Cardiac fibroblast (primary cell): Measurements from ENCODE around the gene TSR3.

ENCODE experiments used
- DNase-seq, 2 donors: peaks; one replicate each; pipeline versions ENCODE4 v3.0.0 to v3.0.0-alpha.2; 2010; ENCODE audit warnings: low read depth in 2 of 2
- H3K4me3 ChIP-seq, 2 donors: replicated peaks in 1 of 2; 1 replicate in 1 of 2; 2 replicates in 1 of 2; pipeline ENCODE4 v1.5.1; 2011; ENCODE audit warnings: low read depth in 2 of 2, low read length in 2 of 2, mild to moderate bottlenecking in 2 of 2, moderate library complexity in 1 of 2
- TF ChIP-seq, protein P1 (sequence below): IDR thresholded peaks from one replicate; pipeline ENCODE4 v1.5.1; 2011; ENCODE audit warnings: low read depth, mild to moderate bottlenecking, low read length, inconsistent platforms

Gene TSR3

GRCh38 chr16:1327619-1327947 lies 24.1 kb downstream of the TSR3 start:
- H3K4me3 ChIP-seq = no peak overlapping the region
- TF ChIP-seq, protein P1, sequence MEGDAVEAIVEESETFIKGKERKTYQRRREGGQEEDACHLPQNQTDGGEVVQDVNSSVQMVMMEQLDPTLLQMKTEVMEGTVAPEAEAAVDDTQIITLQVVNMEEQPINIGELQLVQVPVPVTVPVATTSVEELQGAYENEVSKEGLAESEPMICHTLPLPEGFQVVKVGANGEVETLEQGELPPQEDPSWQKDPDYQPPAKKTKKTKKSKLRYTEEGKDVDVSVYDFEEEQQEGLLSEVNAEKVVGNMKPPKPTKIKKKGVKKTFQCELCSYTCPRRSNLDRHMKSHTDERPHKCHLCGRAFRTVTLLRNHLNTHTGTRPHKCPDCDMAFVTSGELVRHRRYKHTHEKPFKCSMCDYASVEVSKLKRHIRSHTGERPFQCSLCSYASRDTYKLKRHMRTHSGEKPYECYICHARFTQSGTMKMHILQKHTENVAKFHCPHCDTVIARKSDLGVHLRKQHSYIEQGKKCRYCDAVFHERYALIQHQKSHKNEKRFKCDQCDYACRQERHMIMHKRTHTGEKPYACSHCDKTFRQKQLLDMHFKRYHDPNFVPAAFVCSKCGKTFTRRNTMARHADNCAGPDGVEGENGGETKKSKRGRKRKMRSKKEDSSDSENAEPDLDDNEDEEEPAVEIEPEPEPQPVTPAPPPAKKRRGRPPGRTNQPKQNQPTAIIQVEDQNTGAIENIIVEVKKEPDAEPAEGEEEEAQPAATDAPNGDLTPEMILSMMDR = no peak
- no peak for DNase-seq

DNA sequence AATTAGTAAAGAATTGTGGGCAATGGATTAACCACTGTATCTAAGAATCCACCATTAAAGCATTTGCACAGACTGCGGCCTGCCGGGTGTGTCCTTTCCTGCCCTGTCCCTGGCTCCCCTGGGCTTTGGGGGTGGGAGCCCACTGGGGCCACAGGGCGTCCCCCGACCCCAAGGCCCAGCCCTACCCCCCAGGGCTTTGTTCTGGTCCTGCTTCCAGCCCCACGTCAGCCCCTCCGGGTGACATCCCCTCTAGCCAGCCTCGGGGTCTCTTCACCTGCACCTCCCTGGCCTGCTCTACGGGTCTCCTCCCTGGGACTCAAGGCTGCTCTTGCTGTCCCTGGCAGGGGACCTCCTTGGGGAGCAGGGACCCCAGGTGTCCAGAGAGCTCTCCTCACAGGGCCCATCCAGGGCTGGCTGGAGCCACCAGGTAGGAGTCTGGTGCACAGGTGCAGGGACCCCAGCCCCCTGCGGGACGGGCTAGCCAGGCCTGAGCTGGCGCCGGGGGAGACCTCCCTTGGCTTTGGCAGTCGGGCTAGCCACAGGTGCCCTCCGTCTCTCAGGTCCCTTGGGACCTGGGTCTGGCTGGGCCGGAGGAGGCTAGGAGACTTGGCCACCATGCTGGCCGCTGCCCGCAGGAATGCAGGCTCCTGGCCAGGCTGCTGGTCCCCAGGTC lies 24.6 kb downstream of the TSR3 start:
- TF ChIP-seq, protein P1 = no peak
- no peak overlapping the region for H3K4me3 ChIP-seq
- DNase-seq = no peak

DNA sequence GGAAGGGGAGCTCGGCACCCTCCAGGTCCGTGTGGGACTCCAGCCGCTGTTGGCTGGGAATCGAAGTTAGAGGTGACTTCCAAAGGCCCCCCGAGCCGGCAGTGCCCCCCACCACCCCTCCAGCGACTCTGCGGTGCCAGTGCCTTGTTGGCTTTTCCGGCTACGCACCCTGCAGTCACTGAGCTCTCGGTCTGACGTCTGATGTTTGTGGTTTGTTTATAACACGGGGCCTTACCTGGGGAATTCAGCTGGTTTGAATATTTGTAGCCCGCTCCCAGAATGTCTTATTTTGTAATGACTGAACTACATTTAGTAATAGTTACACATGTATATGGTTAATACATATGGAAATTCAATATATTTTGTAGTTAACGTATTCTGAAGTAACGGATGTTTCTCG lies 25.3 kb downstream of the TSR3 start:
- TF ChIP-seq, protein P1 = no peak
- DNase-seq = no peak
- no peak overlapping the region for H3K4me3 ChIP-seq

- no peak overlapping the region for H3K4me3 ChIP-seq
- no peak for DNase-seq
- TF ChIP-seq, protein P1 = no peak
These were observed 25.9 kb downstream of the TSR3 start for GRCh38 chr16:1325673-1326371.

DNA sequence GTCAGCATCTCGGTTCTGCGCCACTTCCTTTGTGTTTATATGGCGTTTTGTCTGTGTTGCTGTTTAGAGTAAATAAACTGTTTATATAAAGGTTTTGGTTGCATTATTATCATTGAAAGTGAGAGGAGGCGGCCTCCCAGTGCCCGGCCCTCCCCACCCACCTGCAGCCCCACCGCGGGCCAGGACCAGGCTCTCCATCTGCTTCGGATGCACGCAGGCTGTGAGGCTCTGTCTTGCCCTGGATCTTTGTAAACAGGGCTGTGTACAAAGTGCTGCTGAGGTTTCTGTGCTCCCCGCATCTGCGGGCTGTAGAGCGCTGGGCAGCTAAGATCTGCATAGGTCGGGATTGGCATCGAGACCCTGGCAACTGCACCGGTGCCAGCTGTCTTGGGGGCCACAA lies 26.4 kb downstream of the TSR3 start:
- H3K4me3 ChIP-seq = no peak overlapping the region
- TF ChIP-seq, protein P1 = no peak
- DNase-seq = no peak

- DNase-seq = no peak
- no peak overlapping the region for H3K4me3 ChIP-seq
- TF ChIP-seq, protein P1 = no peak
These were observed 27.3 kb downstream of the TSR3 start for GRCh38 chr16:1324286-1324826.
